GM21526 (cell line): ENCODE results near the gene RPS19.
A peak's percentile ranks its signal among the peaks of the same experiment; 100 is the strongest.
"Not testable (repeated sequence)": the region's sequence is repeated elsewhere in the genome, so short reads cannot be mapped to it uniquely, and the experiment has no call there.

ENCODE experiments used
- ATAC-seq: cut with Tn5 transposase; IDR thresholded peaks from one replicate; pipeline ENCODE4 v1.9.1; 2021; ENCODE audit warnings: moderate library complexity; ENCODE audit not compliant: unreplicated experiment, low FRiP score

RPS19 gene

DNA sequence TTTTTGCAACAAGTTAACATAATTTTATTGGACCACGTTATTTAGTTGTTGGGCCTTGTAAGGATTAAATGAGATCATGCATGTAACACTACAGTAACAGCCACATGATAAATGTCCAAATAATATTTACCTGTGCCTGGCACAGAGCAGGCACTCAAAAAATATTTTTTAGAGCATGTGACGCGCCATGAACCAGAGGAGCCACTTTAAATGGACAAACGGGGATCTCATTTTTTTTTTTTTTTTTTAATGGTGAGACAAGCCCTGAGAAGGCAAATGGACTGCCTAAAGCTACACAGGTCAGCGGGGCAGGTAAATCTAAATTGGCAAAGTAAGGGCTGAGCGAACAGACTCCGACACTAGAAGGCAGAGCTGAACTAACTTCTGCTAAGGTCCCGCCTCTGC is 840 bp upstream of the RPS19 start:
- ATAC-seq = no peak

DNA sequence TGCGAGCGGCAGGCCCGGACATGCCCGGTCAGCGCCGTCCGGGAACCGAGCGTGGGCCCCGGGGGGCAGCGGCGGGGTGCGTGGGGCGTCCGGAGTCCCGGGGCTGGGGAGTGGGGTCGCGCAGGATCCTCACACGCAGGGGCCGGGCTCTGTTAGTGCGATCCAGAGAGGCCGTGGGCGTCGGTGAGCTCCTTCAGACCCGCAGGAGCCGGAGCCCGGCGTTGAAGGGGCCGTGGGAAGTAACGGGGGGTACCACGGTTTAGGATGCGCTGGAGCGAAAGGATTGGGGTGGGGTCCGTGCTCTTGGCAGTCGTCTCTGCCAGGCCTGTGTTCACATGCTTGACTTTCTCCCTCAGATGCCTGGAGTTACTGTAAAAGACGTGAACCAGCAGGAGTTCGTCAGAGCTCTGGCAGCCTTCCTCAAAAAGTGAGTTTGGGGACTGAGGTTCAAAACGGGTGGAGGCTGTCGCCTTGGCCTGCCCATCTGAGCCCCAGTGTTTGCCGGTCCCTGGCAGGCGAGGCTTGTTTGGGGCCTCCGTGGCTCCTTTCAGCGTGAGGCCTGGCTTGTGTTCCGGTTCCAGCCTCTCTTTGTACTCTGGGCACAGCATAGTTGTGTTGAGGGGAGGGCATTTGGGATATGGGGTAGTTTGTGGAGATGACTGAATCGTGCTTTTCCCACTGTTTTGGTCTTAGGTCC is 512 bp downstream of the RPS19 start:
- ATAC-seq = no peak

DNA sequence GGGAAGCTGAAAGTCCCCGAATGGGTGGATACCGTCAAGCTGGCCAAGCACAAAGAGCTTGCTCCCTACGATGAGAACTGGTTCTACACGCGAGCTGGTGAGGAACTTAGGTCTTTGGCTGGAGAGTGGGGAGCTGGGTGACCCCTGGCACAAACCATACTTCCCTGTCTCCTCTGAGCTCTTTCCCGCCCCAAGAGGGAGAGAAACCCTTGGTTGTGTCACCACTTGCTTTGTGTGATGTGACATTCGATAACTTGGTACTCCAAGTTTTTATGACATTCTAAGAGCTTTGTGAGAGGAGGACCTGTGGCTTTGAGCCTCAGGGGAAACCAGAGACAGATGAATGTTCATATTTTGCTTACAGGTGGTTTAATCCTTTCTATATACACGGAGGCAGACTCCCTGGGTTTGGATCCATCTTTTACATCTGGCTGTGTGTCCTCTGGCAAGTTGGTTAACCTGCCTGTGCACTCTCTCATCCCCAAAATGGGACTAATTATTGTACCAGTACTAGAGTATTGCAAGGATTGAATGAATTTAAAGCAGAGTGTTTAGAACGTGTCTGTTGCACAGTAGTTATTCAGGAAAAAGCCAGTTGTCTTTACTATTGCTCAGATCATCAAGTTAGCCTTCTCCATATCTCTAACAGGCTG is 1.2 kb downstream of the RPS19 start:
- ATAC-seq = no peak

DNA sequence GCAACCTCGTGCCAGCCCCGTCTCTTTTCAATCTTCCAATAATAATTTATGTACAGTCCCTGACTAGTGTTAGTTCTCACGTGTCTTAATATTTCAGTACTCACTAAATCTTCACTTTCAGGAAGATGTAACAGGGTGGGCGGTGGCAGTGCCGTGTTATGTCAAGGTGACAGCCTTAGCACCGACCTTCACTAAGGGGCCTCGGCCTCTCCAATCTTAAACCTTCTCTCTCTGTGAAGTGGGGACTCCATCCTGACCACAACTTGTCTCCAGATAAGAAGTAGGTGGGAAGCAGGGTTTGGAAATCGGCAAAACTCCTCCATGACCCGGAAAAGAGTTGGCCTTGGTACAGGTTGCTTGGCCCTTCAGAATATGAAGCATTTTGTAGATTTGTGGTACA is 1.8 kb downstream of the RPS19 start:
- ATAC-seq = no peak

DNA sequence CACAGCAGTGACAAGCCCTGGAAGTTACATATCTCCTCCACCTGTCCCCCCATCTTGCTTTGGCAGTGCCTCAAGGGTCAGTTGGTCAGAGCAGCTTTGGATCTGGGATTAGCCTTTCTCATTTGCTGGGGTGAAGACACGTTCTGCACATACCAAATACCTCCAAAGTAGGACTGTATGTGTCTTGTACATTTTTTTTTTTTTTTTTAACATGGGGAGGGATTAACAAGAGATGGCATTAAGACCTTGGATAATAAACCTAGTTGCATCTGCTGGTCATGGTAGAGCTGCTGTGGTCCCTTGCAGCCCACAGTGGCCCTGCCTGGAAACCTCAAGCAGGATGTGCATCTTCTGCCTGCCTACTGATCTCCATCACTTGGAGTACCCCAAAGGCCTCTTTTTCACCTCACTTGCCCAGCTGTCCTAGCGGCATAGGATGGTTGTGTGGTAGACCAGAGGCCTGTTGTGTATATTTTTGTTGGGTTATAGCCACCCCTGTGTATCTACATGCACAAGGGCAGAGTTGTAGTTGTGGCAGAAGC is 2.5 kb downstream of the RPS19 start:
- ATAC-seq = no peak

DNA sequence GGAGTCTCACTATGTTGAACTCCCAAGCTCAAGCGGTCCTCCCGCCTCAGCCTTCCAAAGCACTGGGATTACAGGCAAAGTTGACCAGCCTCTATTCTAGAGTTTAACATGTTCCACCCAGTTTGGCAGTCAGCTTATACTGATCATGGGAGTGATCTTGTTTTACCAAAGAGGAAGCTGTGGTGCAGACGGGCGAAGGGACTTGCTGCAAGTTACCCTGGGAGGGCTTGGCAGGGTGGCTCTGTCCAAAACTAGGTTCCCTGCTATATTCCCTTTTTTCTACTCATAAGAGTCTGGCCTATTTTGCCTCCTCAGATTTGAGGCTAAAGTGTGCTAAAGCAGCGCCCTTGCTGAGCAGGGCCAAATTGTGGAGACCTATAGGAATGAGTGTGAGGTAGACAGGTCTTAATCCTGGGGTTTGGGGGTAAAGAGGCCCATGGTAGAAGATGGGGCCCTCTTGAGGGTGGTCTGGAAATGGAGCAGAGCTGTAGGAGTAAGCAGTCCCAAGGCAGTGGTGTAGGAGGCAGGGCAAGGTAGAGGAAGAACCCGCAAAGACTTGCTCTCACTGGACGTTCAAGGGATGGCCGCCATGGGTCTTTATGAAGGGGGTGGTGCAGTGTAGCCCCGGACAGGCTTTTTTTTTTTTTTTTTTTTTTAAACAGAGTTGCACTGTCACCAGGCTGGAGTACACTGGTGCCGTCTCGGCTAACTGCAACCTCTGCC is 3.3 kb downstream of the RPS19 start:
- ATAC-seq = no peak

DNA sequence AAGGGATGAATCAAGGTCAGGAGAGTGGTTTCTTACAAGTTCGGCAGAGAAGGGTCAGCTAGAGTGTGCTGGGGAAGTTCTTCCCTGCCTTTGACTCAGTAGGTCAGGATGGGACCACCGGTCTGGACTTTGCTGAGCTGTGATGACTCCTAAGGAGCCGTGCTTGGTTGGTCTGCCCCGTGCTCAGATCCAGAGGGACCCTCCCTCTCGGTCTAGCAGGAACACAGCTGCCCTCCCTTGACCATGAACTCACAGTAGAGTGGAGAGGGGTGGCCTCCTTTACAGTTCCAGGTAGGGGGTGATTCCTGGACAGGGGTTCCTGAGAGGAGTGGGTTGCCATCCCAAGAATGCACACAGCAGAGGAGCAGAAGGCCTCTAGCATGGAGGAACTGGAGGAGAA is 4.3 kb downstream of the RPS19 start:
- ATAC-seq = no peak

DNA sequence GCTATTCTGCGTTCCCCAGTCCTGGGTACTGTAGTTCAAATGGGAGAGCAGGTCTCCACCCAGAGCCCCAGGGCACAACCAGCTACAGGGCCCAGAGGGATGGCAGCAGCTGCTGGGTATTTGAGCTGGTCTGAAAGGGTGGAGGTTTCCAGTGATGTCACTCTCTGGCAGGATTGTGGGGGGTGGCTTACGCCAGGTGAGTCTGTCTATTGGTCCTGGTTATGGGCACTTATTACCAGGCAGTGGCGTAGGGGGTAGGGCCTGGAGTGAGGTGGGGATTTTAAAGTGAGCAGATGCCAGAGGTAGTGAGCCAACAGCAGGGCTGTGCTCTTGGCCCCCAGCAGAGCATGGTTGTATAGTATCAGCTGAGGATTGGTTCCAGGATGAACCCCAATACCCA is 6.2 kb downstream of the RPS19 start:
- ATAC-seq = no peak

DNA sequence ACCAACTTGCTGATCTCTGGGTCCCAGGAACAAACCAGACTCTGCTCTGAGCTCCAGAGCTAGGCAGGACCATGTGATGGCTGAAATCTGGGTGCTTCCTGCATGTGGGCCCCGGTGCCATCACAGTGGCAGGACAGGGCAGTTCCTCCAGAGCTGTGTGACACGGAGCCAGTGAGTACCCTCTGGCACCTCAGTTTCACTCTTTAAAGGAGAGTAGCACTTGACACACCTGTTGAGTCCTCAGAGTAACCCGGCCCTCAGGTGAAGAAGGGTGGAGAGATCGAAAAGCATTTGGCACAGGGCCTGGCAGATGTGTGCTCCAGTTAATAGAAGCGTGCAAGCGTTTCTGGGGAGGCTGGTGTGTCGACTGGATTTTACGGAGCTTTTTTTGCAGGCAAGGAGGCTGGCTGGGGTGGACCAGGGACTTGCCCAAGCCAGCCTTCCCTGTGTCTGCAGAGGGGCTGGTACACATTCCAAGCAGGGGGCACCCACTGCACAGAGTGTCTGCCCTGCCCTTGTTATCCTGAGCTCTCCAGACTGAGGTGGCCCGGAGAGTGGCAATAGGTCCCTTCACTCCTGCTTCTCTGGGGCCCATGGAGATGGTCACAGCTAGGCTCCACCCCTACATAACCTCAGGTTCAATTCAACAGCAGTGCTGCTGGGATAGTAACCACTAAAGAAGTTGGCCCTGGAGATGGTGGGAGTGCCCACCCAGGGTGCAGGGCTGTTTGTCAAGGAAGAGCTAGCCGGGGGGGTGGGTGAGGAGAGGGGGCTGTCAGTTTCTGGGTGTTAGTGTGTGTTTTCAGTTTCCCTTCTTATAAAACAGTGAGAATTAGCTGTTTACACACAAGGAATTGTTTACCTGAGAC is 8.3 kb downstream of the RPS19 start:
- ATAC-seq = no peak

DNA sequence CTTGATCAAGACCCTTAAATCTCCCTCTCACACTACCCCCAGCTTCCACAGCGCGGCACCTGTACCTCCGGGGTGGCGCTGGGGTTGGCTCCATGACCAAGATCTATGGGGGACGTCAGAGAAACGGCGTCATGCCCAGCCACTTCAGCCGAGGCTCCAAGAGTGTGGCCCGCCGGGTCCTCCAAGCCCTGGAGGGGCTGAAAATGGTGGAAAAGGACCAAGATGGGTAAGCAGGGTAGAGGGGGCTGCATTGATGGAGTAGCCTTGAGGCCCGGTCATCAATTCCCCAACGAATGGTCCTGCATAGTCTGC is 8.9 kb downstream of the RPS19 start:
- no peak for ATAC-seq

DNA sequence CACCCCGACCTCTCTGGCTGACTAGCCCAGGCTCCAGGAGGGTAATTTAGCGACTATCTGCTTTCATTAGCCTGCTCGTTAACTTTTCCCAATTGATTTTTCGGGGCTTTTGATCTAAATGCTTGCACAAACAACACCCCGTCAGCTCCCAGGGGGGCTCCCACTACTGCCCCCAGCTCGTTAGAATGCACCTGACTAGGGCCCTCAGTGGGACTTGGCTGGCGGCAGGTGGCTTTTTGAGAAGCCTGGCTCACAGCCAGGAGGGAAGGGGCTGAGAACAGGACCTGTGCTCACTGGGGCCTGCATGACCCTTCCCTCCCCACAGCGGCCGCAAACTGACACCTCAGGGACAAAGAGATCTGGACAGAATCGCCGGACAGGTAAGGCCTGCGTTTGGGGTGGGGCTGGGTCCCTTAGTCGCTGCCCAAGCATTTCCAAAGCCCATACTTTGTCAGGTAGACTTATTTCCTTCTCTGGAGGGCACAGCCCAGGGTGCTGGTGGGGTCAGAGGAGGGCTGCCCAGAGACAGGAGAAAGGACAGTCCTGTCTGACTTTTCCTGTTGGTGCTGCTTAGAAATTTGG is 9.4 kb downstream of the RPS19 start:
- ATAC-seq = no peak

DNA sequence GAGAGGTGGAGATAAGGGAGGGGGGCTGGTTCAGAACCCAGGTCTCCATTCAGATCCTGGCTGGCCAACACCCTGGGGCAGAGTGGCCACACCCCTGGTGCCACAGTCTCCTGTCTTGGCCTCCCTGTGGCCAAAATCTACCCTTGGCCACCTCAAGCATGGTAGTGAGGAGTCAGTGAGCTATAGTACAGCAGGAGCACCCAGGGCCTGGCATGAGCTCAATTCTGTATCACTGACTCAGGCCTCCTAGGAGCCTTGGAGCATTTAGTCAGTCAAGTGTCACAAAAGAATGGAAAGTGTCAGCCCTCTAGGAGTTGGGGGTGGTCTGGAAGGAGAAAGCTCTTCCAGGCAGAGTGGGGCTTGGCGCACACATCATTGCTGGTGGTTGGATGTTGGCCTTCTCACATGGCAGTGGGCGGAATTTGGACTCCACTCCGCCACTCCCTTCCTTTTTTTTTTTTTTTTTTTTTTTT is 10.4 kb downstream of the RPS19 start:
- ATAC-seq = no peak

DNA sequence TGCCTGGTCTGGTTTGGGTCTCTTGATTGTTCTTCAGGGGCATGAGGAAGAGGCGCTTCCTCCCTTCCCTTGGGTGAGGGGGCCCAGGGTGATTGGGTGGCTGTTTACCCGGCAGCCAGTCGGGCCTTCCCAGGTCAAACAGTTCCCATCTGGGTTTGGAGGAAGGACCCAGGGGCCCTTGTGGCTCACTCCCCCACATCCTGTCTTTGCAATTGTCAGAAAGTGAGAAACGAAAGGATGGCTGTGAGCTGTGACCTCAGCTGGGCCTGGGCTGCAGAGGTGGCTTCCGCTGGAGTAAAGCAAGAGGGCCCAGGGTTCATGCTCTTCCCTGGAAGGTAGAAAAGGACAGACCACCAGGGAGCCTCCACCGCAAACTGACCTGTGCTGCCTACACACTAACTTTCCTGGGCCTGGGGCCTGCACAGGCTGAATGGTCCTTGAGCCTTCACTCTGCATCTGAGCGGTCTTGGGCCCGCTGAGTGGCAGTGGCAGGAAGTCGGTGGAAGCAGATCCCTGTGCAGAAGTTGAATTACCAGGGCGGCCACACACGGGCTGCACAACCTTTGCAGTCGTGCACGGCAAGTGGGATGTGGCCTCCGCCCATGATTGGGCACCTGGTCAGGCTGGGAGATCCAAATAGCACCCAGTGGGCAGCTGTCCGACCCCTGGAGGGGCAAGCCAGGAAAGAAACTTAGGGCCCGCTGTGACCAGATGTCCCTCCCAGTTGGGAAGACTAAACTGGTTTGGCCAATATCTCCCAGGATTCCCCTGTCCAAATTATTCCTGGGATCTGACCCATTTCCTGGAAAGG is 11.7 kb downstream of the RPS19 start:
- ATAC-seq = peak; percentile 38

DNA sequence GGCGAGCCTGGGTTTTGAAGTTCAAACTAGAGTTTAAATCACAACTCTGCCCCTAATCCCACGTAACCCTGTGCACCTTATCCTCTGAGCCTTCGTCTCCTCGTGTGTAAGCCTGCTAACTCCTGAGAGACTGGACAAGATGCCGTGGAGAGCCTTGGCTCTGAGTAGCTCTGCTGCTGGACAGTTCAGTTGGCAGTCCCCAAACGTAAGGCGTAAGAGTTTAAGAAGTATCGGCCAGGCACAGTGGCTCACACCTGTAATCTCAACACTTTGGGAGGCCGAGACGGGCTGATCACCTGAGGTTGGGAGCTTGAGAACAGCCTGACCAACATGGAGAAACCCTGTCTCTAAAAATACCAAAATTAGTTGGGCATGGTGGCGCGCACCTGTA is 12.3 kb downstream of the RPS19 start:
- no peak for ATAC-seq

DNA sequence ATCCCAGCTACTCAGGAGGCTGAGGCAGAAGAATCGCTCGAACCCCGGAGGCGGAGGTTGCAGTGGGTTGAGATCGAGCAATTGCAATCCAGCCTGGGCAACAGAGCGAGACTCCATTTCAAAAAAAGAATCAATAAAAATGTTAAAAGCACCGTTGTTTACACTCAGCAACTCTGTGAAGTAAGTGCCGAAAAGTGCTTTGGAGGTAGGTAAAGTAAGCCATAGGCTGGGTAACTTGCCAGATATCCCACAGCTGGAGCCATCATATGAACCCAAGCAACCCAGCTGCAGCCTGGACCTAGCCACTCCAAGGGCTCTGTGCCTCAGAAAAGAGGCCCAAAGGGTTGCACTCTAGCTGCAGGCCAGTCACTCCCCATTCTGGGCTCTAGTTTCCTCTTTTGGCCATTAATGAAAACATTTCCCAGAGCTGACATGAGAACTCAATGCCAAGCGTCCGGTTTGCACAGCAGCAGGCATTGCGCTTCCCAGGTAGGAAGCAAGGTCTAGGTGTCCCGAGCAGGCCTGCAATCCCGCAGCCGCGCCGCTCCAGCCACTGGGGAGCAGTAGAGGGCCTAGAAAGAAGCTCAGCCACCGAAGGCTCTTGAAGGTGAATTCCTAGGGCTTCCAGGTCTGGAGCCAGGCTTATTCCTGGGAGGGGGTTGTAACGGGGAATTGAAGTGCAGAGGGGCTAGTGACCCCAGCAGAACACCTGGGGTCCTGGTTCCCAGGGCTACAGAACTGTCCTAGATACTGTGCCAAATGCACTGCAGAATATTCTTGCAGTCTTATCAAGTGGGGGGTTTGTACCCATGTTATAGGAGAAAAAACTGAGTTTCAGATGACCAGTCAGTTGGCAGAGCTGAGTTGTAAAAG is 13.0 kb downstream of the RPS19 start:
- ATAC-seq = no peak

DNA sequence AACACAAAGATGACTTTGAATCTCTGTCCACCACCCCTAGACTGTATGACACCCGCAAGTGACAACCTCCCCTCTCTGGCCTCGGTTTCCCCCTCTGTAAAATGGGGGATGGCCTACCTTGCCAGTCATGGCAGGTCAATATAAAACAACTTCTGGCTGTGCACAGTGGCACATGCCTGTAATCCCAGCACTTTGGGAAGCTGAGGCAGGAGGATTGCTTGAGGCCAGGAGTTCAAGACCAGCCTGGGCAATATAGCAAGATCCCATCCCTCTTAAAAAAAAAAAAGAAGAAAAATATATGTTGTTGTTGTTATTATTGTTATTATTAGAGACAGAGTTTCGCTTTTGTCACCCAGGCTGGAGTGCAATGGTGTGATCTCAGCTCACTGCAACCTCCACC is 15.9 kb downstream of the RPS19 start:
- not testable (repeated sequence) for ATAC-seq

DNA sequence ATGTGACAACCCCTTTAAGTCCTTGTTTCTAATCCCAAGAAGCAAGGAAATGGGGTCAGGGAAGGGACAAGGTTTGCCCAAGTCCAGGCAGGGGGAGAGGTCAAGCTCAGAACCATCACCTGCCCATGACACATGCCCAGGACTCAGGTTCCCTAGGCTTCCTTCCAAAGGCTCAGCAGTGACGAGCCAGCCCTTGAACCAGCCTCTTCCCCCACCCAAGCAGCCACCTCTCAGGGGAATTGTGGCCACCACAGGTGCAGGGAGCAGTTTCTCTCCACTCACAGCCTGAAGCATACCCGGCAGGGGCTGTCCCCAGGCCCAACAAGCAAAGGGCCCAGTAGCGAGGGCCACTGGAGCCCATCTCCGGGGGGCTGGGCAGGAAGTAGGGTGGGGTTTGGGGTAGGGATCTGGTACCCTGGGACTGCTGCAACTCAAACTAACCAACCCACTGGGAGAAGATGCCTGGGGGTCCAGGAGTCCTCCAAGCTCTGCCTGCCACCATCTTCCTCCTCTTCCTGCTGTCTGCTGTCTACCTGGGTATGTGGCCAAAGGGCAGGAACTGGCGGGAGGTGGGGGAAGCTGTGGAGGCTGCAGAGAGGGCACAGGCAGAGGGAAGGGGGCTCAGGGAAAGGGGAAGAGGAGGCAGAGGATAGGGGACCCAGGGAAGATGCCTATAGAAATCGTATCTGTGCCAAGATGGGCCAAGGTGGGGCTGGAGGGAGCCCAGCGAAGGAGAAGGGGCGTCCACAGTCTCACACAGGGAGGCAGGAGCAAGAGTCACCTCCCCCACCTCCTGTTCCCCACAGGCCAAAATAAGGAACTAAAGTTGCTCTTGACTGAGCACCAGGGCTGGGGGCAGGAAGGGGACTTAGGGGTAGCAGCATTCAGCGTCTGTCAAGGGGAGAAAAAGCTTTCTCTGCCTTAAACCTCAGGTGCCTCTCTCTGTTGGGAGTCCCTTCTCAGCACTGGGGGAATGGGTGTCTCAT is 17.1 kb downstream of the RPS19 start, which contains the start of gene CD79A:
CD79A (plus strand) TSS at position 433 of the 986 bp plus-strand sequence; CDS start at position 459, 26 bp downstream.
- ATAC-seq = no peak
